ENCODE results near the gene HS3ST2. TPM values are rescaled to one million over a fixed set of nuclear protein-coding genes. Genes with fewer than 3 reads are reported as not detected.
"Not testable (repeated sequence)": the region's sequence is repeated elsewhere in the genome, so short reads cannot be mapped to it uniquely, and the experiment has no call there.

The HS3ST2 gene
- total RNA-seq, 2 donors from 2014 or later: not detected

DNA sequence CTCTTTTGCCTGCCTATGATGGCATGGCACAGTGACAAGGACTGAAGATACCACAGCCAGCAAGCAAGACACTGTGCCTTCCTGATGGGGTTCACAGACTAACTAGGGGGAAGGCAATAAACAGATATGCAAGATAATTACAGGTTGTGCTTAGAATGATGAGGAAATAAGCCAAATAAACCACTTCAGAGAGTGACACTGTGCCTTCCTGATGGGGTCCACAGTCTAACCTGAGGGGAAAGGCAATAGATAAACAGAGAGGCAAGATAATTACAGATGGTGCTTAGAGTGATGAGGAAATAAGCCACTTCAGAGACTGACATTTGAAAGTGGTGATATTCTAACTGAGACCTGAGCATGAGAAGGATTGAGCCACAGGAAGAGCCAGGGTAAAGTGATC lies 84.2 kb downstream of the HS3ST2 start:
- DNase-seq (ENCODE audit: low spot score in 2 of 2): no peak
- no peak for ATAC-seq
- Mint-ChIP-seq H3K36me3 (no peaks in the 10 kb centered on the region), H3K9me3 (no peaks in the 10 kb centered on the region), H3K27ac (no peak overlapping the region)

DNA sequence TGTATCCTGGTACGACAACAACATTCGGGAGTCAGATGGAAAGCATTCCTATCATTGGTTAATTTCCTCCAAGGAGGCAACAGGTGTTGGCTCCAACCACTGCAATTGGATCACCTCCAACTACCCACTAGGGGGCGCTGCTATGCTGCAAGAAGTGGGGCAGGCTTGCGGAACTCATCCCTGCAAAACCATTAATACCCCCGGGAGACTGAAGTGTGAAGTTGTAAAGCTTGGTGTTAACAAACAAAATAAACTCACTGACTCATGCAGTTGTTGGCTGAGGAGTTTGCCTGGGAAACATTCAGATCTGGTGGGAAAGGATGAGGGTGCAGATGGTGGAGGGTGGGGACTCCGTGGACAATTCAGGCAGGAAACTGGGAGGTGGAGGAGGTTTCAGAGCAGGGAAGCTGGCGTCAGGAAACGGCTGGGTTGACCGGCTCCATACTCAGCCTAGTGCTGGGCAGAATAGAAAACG lies 84.9 kb downstream of the HS3ST2 start:
- no peaks in the 10 kb centered on the region for H3K9me3 Mint-ChIP-seq

DNA sequence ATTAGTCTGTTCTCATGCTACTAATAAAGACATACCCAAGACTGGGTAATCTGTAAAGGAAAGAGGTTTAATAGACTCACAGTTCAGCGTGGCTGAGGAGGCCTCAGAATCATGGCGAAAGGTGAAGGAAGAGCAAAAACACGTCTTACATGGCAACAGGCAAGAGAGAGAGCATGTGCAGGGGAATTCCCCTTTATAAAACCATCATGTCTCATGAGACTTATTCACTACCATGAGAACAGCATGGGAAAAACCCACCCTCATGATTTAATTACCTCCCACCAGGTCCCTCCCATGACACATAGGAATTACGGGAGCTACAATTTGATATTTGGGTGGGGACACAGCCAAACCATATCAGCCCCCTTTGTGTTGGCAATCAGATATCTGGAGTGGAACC lies 85.6 kb downstream of the HS3ST2 start:
- peak in 1 of 2 donors; percentile 29 for ATAC-seq
- not testable (repeated sequence) for H3K36me3 Mint-ChIP-seq; H3K9me3 Mint-ChIP-seq; DNase-seq (ENCODE audit: low spot score in 2 of 2); H3K27ac Mint-ChIP-seq

More for the DNA sequence above, 84.9 kb downstream of the HS3ST2 start:
- ATAC-seq (no peak), DNase-seq (ENCODE audit: low spot score in 2 of 2) (peak in 1 of 2 donors; percentile 52)
- Mint-ChIP-seq H3K27ac (no peak overlapping the region), H3K36me3 (no peaks in the 10 kb centered on the region)

DNA sequence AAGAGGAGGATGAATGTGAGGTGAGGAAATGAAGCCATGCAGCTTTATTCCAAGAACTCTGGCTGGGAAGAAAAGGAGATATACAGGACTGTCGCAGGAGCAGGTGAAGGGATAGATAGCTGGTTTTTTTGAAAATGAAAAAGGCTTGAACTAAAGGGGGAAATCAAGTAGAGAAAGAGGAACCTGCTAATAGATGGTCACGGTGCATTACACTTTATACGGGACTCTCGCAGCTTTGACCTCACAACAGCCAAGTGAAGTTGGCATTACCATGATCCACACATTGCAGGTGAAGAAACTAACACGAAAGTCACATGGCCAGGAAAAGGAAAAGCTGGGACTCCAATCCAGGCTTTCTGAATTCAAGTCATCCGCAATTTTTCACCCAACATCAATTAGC lies 86.9 kb downstream of the HS3ST2 start:
- DNase-seq (ENCODE audit: low spot score in 2 of 2): no peak
- Mint-ChIP-seq H3K9me3 (no peaks in the 10 kb centered on the region), H3K36me3 (no peaks in the 10 kb centered on the region), H3K27ac (no peak overlapping the region)
- no peak for ATAC-seq

DNA sequence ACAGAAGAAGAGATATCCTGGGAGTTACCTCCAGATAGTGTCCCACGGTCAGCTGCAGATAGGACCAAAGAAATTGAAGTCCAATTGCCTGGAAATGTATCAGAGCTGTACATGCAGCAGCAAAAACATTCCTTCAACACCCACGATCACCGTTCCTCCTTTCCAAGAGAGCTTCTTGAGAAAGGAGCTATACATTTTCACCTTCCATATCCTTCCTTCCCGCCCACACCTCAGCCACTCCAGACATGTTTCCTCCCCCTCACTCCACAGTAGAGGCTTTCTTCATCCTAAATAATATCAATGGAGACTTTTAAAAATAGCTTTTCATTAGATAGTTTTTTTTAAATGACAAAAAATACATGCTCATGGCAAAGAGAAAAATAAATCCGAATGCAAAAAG lies 87.6 kb downstream of the HS3ST2 start:
- Mint-ChIP-seq H3K9me3 (no peaks in the 10 kb centered on the region), H3K27ac (no peak overlapping the region), H3K36me3 (no peaks in the 10 kb centered on the region)
- no peak for DNase-seq (ENCODE audit: low spot score in 2 of 2)
- ATAC-seq: no peak

DNA sequence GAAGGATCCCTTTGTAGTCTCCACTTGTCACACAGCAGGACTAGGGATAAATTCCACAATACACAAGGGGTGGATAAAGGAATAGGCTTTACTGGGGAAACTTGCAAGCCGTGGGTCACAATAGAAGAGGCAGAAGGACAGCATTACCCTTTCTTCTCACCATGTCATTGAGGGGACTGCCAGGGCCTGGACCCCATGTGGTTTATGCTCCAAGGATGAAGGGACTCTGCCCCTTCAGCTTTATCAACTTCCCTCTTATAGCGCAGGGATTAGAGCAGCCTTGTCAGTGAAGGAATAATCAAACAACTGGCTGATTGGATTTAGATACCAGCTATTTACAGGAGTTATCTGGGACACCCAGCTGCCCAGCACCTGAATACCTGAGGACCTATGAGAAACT lies 89.8 kb downstream of the HS3ST2 start:
- Mint-ChIP-seq H3K36me3 (no peaks in the 10 kb centered on the region), H3K9me3 (no peaks in the 10 kb centered on the region), H3K27ac (no peak overlapping the region)
- DNase-seq (ENCODE audit: low spot score in 2 of 2): no peak
- no peak for ATAC-seq

DNA sequence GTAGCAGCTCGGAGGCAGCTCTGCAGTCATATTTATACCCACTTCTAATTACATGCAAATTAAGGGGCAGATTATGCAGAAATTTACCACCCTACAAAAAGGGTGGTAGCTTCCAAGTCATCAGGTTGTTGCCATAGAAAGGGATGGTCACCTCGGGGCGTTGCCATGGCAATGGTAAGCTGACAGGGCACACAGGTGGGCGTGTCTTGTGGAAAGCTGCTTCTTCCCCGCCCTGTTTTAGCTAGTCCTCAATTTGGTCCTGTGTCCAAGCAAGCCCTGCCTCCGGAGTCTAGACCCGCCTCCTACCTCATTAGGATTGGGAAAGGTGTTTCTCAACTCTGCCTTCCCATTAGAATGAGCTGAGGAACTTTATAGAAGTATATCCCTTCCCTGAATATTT lies 98.7 kb downstream of the HS3ST2 start:
- ATAC-seq: no peak
- H3K9me3 Mint-ChIP-seq: no peaks in the 10 kb centered on the region
- DNase-seq (ENCODE audit: low spot score in 2 of 2): no peak
- H3K27ac Mint-ChIP-seq: no peak overlapping the region
- no peaks in the 10 kb centered on the region for H3K36me3 Mint-ChIP-seq

DNA sequence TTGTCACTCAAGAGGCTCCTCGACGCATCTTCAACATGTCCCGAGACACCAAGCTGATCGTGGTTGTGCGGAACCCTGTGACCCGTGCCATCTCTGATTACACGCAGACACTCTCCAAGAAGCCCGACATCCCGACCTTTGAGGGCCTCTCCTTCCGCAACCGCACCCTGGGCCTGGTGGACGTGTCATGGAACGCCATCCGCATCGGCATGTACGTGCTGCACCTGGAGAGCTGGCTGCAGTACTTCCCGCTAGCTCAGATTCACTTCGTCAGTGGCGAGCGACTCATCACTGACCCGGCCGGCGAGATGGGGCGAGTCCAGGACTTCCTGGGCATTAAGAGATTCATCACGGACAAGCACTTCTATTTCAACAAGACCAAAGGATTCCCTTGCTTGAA lies 101.0 kb downstream of the HS3ST2 start:
- H3K9me3 Mint-ChIP-seq: no peaks in the 10 kb centered on the region
- no peaks in the 10 kb centered on the region for H3K36me3 Mint-ChIP-seq
- DNase-seq (ENCODE audit: low spot score in 2 of 2) (no peak), ATAC-seq (no peak)
- no peak overlapping the region for H3K27ac Mint-ChIP-seq

DNA sequence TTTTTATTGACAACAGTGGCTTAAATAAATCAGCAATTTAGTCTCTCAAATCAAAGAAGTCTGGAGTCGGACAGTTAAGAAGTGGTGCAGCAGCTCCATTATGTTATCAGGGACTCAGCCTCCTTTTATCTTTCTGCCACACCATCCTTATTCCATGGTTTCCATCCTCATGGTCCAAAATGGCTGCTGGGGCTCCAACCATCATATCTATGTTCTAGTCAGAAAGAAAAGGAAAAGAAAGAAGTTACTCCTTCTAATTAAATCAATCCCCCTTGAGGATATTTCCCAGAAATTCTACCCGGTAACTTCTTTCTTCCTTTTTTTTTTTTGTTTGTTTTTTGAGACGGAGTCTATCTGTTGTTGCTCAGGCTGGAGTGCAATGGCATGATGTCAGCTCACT lies 109.5 kb downstream of the HS3ST2 start:
- DNase-seq (ENCODE audit: low spot score in 2 of 2) (no peak), ATAC-seq (no peak)
- H3K9me3 Mint-ChIP-seq: no peaks in the 10 kb centered on the region
- H3K27ac Mint-ChIP-seq: no peak overlapping the region
- no peaks in the 10 kb centered on the region for H3K36me3 Mint-ChIP-seq

DNA sequence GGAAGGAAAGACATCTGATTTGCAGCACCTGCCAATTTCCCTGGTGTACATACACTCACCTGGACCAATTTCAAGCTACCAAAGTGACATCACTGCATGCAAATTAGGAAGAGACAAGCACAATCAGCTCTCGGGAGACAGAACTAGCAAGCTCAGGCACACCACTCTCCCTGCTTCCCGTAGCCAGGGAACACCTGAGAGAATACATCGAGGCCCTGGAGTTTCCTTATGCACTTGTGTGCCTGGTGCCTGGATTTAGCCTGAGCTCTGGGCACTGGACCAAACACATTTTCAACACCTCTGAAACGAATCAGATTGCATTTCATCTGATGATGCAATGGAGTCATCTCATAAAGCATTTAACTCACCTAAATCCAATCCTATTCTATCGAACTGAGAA lies 110.5 kb downstream of the HS3ST2 start:
- no peak for ATAC-seq
- H3K36me3 Mint-ChIP-seq: no peaks in the 10 kb centered on the region
- no peak overlapping the region for H3K27ac Mint-ChIP-seq
- DNase-seq (ENCODE audit: low spot score in 2 of 2): no peak
- no peaks in the 10 kb centered on the region for H3K9me3 Mint-ChIP-seq

DNA sequence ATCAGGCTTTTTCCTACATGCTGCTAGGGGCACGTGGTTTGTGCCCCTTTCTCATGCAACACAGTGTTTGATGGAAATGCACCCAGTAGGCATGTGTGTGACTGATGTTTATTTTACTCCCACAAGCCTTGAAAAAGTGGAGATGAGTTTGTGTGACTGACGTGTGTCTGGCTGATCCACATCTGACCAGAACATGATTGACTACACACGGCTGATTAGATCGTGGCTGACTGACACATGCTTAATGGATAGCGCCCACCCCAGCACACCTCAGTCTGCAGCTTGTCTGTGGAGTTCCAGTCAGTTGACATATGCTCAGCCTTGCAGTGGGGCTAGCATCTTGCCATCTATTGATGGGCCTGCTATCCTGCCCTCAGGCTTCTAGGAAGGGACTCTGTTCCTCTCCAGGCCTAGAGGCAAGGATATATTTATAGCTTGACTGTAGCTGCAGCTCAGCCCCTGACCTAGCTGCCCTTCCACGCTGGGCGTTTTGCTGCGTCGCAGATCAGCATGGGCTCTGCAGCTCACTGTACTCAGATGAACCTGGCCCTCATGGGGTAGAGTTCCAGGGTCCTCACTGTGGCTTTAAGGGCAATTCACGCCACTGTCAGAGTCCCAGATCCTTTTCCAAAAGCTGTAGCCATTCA lies 112.3 kb downstream of the HS3ST2 start:
- Mint-ChIP-seq H3K36me3 (no peaks in the 10 kb centered on the region), H3K27ac (no peak overlapping the region), H3K9me3 (no peaks in the 10 kb centered on the region)
- ATAC-seq: no peak
- no peak for DNase-seq (ENCODE audit: low spot score in 2 of 2)

DNA sequence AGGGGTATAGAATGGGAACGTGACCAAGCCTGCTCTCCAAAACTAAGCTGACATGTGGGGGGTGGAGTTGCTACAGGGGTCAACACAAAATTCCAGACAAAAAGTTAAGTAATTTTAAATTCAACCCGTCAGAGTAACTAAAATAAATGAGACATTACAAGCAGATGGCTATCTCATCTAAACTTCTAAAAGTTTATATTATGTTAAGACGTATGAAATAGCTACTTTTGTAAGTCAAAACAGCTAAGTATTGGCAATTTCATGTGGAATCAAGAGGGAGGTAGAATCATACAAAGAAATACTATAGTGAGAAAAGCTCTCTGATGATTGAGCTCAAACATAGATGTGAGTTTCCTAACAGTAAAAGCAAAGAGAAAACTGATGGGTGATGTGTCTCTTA lies 113.3 kb downstream of the HS3ST2 start:
- H3K27ac Mint-ChIP-seq: no peak overlapping the region
- H3K9me3 Mint-ChIP-seq: no peaks in the 10 kb centered on the region
- no peak for ATAC-seq
- DNase-seq (ENCODE audit: low spot score in 2 of 2): no peak
- no peaks in the 10 kb centered on the region for H3K36me3 Mint-ChIP-seq

DNA sequence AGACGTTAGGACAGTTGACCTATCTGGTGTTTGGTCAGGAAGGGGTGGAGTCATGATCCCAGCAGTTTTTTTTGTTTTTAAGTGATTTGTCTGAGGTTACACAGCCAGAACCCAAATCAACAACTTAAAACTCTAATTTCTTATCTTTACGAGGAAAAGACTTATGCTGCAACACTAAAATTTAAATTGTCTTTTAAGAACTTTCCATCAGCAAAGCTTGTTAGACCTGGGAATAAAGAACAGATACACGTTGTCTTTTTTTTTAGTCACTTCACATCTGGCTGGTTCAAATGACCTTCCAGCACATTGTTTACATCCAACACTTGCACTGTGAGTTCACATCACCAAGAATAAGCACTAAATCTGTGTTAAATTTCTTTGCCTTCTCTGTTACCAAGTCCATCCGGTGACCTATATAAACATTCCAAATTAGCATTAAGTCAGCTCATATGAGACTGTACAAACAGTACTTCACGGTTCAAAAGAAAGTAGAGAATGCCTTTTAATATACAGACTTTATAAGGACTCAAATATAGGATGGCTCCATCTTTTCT lies 115.0 kb downstream of the HS3ST2 start:
- no peak for DNase-seq (ENCODE audit: low spot score in 2 of 2)
- no peak for ATAC-seq
- no peak overlapping the region for H3K27ac Mint-ChIP-seq
- no peaks in the 10 kb centered on the region for H3K36me3 Mint-ChIP-seq
- H3K9me3 Mint-ChIP-seq: no peaks in the 10 kb centered on the region

DNA sequence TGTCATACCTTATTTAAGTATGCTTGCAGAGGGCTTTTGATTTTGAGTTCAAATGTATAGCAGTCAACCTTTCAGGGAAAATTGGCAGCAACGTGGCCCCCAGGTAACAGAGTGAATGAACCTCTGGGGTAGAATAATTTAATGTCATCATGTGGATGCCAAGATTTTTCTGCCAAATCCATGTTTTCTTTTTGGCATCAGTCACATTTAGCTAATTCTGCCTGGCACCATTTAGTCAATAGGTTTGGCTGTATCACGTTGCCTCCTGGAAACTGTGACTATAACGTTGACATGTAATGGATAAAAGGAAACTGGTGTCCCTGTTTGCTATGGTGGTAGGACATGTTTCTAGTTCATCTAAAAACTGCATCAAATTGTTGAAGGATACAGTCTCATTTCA lies 115.5 kb downstream of the HS3ST2 start:
- Mint-ChIP-seq H3K9me3 (no peaks in the 10 kb centered on the region), H3K27ac (no peak overlapping the region), H3K36me3 (no peaks in the 10 kb centered on the region)
- DNase-seq (ENCODE audit: low spot score in 2 of 2) (no peak), ATAC-seq (no peak)

DNA sequence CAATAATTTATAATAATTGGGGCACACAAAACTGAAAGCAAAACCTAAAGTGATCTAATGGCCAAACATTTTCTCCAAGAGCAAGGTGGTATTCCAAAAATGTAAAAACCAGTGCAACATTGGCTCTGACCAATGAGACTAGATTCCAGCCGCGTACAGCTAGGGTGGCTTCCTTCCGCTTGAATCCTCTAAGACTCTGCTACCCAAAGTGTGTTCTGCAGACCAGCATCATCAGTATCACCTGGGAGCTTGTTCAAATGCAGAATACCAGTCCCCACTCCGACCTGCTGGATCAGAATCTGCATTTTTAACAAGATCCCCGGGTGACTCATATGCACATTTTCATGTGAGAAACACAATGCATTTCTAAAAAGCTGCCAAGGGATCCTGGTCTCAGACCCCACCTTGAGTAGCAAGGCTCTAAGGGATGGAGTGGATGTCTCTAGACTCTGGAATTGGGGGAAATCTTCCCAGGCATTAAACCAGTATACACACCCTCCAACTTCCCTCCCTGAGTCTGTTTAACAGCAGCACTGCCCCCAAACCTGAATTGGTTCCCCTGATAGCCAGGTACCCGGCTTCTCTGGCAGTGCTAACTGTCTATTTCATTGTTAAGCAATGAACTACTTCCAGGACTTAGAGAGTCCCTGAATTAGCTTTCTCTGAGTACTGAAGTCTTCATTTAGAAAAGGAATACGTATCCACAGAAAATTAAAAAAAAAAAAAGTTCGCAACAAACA lies 118.2 kb downstream of the HS3ST2 start:
- DNase-seq (ENCODE audit: low spot score in 2 of 2) (no peak), ATAC-seq (no peak)
- H3K36me3 Mint-ChIP-seq: no peaks in the 10 kb centered on the region
- H3K9me3 Mint-ChIP-seq: no peaks in the 10 kb centered on the region
- no peak overlapping the region for H3K27ac Mint-ChIP-seq

DNA sequence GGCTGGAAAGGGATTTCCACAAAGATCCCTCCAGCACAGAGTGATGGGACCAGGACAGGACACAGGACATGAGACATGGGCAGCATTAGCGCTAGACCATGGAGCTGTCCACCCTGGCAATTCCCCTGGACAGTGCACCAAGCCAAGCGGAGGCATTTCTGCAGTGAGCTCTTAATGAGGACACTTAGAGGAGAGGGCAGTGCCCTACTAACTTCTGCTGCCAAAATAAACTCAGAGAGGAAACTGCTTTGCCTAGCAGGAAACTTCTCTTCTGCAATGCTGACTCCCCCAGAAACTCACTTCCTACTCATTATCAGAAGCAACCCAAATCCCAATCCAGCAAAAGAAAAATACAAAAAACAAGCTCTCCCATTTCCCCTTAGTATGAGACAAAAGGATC lies 119.2 kb downstream of the HS3ST2 start:
- Mint-ChIP-seq H3K27ac (no peak overlapping the region), H3K9me3 (no peaks in the 10 kb centered on the region), H3K36me3 (no peaks in the 10 kb centered on the region)
- DNase-seq (ENCODE audit: low spot score in 2 of 2) (no peak), ATAC-seq (no peak)

DNA sequence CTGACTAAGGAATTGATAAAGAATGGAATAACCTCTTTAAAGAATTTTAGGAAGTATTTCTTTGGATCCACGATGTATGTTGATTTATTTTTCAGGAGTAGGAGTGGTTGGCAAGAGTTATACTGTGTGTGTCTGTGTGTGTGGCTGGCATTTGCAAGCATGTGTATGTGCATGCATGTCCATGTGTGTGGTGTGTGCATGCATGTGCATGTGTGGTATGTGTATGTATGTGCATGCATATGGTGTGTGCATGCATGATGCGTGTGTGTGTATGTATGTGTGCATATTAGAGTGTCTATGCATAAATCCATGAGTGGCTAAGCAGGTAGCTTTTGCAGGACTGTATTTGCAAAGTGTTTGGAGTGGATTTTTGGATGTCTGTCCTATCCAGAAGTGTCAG lies 120.8 kb downstream of the HS3ST2 start:
- no peaks in the 10 kb centered on the region for H3K9me3 Mint-ChIP-seq
- no peak for ATAC-seq
- no peaks in the 10 kb centered on the region for H3K36me3 Mint-ChIP-seq

DNA sequence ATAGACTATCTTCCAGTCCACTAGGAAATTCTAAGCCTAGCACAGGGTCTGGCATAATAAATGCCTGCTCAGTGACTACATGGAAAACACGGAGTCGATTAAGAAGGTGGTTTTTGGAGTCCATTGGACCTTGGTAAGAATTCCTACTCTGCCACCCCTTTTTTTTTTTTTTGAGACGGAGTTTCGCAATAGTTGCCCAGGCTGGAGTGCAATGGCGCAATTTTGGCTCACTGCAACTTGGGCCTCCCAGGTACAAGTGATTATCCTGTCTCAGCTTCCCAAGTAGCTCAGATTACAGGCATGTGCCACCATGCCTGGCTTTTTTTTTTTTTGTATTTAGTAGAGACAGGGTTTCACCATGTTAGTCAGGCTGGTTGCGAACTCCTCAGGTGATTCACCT lies 123.2 kb downstream of the HS3ST2 start:
- DNase-seq (ENCODE audit: low spot score in 2 of 2) (no peak), ATAC-seq (no peak)
- H3K36me3 Mint-ChIP-seq: no peaks in the 10 kb centered on the region
- H3K27ac Mint-ChIP-seq: no peak overlapping the region
- no peaks in the 10 kb centered on the region for H3K9me3 Mint-ChIP-seq

More for the DNA sequence above, 120.8 kb downstream of the HS3ST2 start:
- no peak overlapping the region for H3K27ac Mint-ChIP-seq
- DNase-seq (ENCODE audit: low spot score in 2 of 2): no peak

Data from activated naive CD4-positive, alpha-beta T cell treated with anti-CD3 and anti-CD28 coated beads, Interleukin-2, amount 50 U/mL, for 72 hours (primary cell).